ENCODE measurements around the gene IL23R.

IL23R gene

DNA sequence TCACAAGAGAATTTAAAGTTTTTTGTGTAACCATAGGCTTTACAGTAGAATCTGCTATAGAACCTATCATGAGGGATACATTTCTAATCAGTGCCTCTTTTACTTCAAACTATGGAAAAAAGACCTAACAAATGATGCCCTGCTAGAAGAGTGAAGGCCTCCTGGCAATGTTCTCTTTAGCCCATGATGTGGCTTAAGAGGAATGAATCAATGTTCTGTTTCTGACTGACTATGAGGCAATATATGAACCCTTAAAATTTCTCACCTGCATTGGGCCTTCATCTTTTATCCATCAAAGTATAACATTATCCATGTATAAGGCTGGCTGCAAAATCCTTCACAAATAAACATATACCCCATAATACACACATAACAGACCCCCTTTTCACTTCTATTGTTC, 75.8 kb downstream of the IL23R start:
- H3K9me3 ChIP-seq (ENCODE audit: insufficient read depth, low read length): no peaks in the 10 kb centered on the region
- H3K9ac ChIP-seq (ENCODE audit: low read length): no peak overlapping the region
- H3K36me3 ChIP-seq (ENCODE audit: low read length): no peaks in the 10 kb centered on the region
- no peak overlapping the region for H3K27ac ChIP-seq (ENCODE audit: low read depth, low read length)
- H3K4me2 ChIP-seq (ENCODE audit: low read depth, low read length, poor library complexity, severe bottlenecking): no peak overlapping the region
- H2AFZ ChIP-seq (ENCODE audit: low read depth, low read length, severe bottlenecking): no peak overlapping the region
- no peaks in the 10 kb centered on the region for H3K79me2 ChIP-seq (ENCODE audit: insufficient read depth, low read length)
- H3K4me3 ChIP-seq (ENCODE audit: insufficient read depth, low read length, poor library complexity, severe bottlenecking): no peak overlapping the region
- TF ChIP-seq EZH2phosphoT487 (conservative IDR thresholded peaks at IDR 0.05; ENCODE audit: low read length): no peak
- TF ChIP-seq, protein P1, sequence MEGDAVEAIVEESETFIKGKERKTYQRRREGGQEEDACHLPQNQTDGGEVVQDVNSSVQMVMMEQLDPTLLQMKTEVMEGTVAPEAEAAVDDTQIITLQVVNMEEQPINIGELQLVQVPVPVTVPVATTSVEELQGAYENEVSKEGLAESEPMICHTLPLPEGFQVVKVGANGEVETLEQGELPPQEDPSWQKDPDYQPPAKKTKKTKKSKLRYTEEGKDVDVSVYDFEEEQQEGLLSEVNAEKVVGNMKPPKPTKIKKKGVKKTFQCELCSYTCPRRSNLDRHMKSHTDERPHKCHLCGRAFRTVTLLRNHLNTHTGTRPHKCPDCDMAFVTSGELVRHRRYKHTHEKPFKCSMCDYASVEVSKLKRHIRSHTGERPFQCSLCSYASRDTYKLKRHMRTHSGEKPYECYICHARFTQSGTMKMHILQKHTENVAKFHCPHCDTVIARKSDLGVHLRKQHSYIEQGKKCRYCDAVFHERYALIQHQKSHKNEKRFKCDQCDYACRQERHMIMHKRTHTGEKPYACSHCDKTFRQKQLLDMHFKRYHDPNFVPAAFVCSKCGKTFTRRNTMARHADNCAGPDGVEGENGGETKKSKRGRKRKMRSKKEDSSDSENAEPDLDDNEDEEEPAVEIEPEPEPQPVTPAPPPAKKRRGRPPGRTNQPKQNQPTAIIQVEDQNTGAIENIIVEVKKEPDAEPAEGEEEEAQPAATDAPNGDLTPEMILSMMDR (IDR thresholded peaks at IDR 0.05; ENCODE audit: insufficient read depth, low read length, poor library complexity, severe bottlenecking): no peak
- H3F3A ChIP-seq (ENCODE audit: insufficient read depth): no peaks in the 10 kb centered on the region
- no peaks in the 10 kb centered on the region for H3K9me2 ChIP-seq (replicated peaks; ENCODE audit: insufficient read depth, low read length)
- no peaks in the 10 kb centered on the region for H4K20me1 ChIP-seq (ENCODE audit: low read depth, low read length)
- no peaks in the 10 kb centered on the region for H3K27me3 ChIP-seq (ENCODE audit: low read length)

DNA sequence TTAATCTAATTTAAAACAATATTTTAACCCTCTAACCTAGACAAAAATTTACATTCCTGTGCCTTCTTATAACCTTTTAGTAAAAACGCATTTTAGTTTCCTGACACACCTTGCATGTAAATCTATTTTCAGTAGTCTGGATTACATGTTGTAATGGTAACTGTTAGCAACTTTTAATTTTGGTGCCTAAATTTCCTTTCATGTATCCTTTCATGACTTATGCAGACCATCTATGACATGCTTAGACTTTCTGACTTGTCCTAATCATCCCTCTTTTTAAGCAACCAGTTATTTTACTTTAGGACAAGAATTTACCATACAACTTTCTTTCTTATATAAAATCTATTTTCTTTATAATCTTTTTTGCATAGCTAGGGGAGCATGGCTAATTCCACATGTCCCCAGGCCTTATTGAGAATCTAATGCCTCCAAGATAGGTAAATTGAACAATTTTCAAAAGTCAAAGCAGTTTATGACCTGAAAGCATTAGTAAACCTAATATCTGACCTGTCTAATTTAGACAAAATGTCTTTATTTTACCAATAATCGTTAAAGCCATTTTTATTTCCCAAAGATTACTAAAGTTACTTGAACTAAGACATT, 83.9 kb downstream of the IL23R start:
- Histone ChIP-seq H2AFZ (ENCODE audit: low read depth, low read length, severe bottlenecking) (no peak overlapping the region), H3F3A (ENCODE audit: insufficient read depth) (no peaks in the 10 kb centered on the region), H3K4me2 (ENCODE audit: low read depth, low read length, poor library complexity, severe bottlenecking) (no peak overlapping the region), H3K27ac (ENCODE audit: low read depth, low read length) (no peak overlapping the region), H3K4me3 (ENCODE audit: insufficient read depth, low read length, poor library complexity, severe bottlenecking) (no peak overlapping the region), H4K20me1 (ENCODE audit: low read depth, low read length) (no peaks in the 10 kb centered on the region), H3K36me3 (ENCODE audit: low read length) (peaks cover 5% of the 10 kb centered on the region; the same call in 1 of the 2 replicates), H3K27me3 (ENCODE audit: low read length) (no peaks in the 10 kb centered on the region), H3K79me2 (ENCODE audit: insufficient read depth, low read length) (no peaks in the 10 kb centered on the region), H3K9ac (ENCODE audit: low read length) (no peak overlapping the region), H3K9me2 (replicated peaks; ENCODE audit: insufficient read depth, low read length) (no peaks in the 10 kb centered on the region), H3K9me3 (ENCODE audit: insufficient read depth, low read length) (peaks cover 14% of the 10 kb centered on the region; the same call in 1 of the 2 replicates)
- TF ChIP-seq EZH2phosphoT487 (conservative IDR thresholded peaks at IDR 0.05; ENCODE audit: low read length): no peak
- TF ChIP-seq, protein P1 (IDR thresholded peaks at IDR 0.05; ENCODE audit: insufficient read depth, low read length, poor library complexity, severe bottlenecking): no peak

DNA sequence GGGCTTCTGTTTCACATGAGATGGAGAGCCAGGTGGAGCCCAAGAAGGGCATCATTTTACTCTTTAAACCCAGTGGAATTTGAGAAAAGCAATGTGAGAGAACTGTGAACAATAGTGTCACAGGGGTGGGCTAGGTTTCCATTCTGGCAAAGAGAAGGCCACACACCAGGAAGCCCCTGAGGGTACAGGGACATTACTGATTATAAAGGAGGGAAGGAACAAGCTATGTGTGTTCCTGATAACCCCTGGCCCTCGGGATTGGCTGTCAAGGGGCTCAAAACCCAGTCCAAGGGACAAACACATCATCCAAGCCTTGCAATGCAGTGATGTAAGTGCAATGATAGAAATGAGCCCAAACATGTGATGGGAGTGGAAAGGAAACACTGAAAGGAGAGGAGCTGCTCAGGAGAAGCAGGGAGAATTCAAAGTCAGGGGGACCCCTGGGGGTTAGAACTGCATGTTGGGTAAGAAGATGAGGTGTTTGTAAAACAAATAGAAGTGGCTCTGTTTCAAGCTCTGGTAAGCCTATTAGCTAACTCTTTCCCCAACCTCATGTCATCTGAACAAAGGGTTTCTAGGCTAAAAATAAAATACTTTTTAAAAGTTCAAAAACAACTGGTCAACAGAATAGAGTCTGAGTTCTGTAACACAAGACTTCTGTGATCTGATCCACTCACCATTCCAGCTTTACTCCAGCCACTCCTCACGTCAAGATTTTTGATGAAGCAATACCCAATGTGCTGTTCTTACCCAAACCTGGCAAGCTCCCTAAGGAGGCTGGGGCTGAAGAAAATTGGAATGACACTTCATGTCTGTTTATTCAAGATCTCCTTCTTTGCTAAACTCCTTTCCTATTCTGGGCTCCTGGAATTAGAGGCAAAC, 90.3 kb downstream of the IL23R start:
- no peaks in the 10 kb centered on the region for H3K9me2 ChIP-seq (replicated peaks; ENCODE audit: insufficient read depth, low read length)
- no peaks in the 10 kb centered on the region for H4K20me1 ChIP-seq (ENCODE audit: low read depth, low read length)
- TF ChIP-seq EZH2phosphoT487 (conservative IDR thresholded peaks at IDR 0.05; ENCODE audit: low read length): no peak
- TF ChIP-seq, protein P1 (IDR thresholded peaks at IDR 0.05; ENCODE audit: insufficient read depth, low read length, poor library complexity, severe bottlenecking): no peak
- no peaks in the 10 kb centered on the region for H3K36me3 ChIP-seq (ENCODE audit: low read length)
- no peak overlapping the region for H2AFZ ChIP-seq (ENCODE audit: low read depth, low read length, severe bottlenecking)
- H3K9me3 ChIP-seq (ENCODE audit: insufficient read depth, low read length): no peaks in the 10 kb centered on the region
- no peaks in the 10 kb centered on the region for H3F3A ChIP-seq (ENCODE audit: insufficient read depth)
- H3K4me3 ChIP-seq (ENCODE audit: insufficient read depth, low read length, poor library complexity, severe bottlenecking): no peak overlapping the region
- H3K79me2 ChIP-seq (ENCODE audit: insufficient read depth, low read length): no peaks in the 10 kb centered on the region
- no peak overlapping the region for H3K27ac ChIP-seq (ENCODE audit: low read depth, low read length)
- no peak overlapping the region for H3K9ac ChIP-seq (ENCODE audit: low read length)
- no peak overlapping the region for H3K4me2 ChIP-seq (ENCODE audit: low read depth, low read length, poor library complexity, severe bottlenecking)
- H3K27me3 ChIP-seq (ENCODE audit: low read length): no peaks in the 10 kb centered on the region

Measured in SU-DHL-6 (cell line).